Uterus (tissue), 2 donors: ENCODE measurements around the gene DHX34.

Experiments
- POLR2A ChIP-seq, 2 donors: fragments of 450-650 bp; IDR thresholded peaks; one replicate each; pipeline ENCODE4 v1.6.1; 2016; ENCODE audit warnings: antibody characterized with exemption in 2 of 2, mild to moderate bottlenecking in 1 of 2, moderate library complexity in 1 of 2
- TF ChIP-seq, protein P1 (sequence below), 4 experiments: fragments of 200-600 bp in 2 of 4; fragments of 450-650 bp in 2 of 4; sonication (generic) in 2 of 4; IDR thresholded peaks; one replicate each; pipeline ENCODE4 v1.5.1; 2016 to 2019; ENCODE audit warnings: antibody characterized with exemption in 4 of 4, mild to moderate bottlenecking in 2 of 4, moderate library complexity in 1 of 4

DNA sequence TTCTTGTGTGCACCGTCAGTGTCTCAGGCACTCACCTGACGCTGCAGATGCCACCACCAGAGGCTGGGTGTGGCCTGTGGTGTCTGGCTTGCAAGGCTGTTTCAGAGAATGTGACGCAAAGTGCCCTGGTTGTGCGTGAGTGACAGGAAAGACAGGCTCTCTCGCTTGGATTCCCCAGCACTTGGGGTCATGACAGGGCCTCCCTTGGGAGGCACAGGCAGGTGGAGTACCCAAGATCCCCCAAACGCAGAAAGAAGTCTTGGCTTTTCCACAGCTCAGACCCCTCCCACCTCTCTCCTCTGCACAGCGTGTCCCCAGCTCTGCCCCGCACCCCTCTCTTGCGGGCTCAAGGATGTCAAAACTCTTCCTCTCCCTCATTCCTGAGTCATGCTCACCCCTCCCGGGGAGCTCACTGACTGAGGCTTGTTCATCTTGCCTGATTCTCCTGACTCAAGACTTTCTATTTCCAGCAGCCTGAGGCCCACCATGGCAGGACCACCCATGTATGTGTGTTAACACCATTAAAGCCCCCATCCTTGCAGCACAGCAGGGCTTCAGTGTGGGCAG is 21.0 kb downstream of the DHX34 start:
- TF ChIP-seq, protein P1, sequence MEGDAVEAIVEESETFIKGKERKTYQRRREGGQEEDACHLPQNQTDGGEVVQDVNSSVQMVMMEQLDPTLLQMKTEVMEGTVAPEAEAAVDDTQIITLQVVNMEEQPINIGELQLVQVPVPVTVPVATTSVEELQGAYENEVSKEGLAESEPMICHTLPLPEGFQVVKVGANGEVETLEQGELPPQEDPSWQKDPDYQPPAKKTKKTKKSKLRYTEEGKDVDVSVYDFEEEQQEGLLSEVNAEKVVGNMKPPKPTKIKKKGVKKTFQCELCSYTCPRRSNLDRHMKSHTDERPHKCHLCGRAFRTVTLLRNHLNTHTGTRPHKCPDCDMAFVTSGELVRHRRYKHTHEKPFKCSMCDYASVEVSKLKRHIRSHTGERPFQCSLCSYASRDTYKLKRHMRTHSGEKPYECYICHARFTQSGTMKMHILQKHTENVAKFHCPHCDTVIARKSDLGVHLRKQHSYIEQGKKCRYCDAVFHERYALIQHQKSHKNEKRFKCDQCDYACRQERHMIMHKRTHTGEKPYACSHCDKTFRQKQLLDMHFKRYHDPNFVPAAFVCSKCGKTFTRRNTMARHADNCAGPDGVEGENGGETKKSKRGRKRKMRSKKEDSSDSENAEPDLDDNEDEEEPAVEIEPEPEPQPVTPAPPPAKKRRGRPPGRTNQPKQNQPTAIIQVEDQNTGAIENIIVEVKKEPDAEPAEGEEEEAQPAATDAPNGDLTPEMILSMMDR (IDR thresholded peaks at IDR 0.05) = no peak
- no peak for TF ChIP-seq POLR2A (IDR thresholded peaks at IDR 0.05)
